ENCODE measurements around the gene TMEM258.

Gene TMEM258

DNA sequence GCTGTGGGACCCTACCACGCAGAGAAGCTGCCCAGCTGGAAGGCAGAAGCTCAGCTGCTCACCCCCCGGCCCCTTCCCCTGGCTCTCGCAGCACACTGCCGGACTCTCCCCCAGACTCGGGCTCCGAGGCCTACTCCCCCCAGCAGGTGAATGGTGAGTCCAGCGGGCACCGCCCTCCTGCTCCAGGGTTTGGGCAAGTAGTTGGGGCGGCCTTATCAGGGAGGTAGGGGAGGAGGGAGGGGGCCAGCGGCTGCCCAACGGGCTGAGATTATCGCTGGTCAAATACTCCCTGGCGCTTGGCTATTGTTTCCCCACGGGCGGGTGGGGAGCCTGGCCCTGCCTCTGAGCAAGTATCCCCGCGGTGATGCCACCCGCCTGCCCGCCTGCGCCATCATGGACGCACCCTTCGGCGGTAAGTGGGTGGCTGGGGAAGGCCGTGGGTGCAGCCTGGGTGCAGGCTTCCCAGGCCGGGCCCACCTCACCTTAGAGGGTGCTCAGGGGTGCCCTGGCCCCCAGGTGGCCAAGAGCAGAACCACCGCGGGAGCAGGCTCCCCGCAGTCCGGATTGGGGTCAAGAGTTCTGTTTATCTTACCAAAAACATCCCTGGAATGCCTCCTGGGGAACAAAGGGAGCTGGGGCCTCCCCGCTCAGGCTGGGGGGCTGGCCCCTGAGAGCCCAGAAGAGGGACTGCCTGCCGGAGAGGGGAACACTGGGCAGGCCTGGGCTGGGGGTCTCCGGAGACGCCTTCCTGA lies 23.1 kb downstream of the TMEM258 start:
- H2BK5ac ChIP-seq (ENCODE audit: low read length) = peak overlapping the region; percentile 91
- H3K79me1 ChIP-seq (ENCODE audit: low read depth, low read length) = peaks cover 3% of the 10 kb centered on the region
- no peak overlapping the region for H4K8ac ChIP-seq (ENCODE audit: low read depth, low read length)
- peak overlapping the region; percentile 63 for H3K14ac ChIP-seq (ENCODE audit: low read length)
- H2BK120ac ChIP-seq (ENCODE audit: low read depth, low read length) = no peak overlapping the region
- H3K27me3 ChIP-seq (ENCODE audit: control insufficient read depth in 3 of 3, insufficient read depth in 3 of 3, low read depth in 1 of 3, low read length in 3 of 3) = no peaks in the 10 kb centered on the region
- peak overlapping the region; percentile 97 for H2AK5ac ChIP-seq (ENCODE audit: low read depth, low read length)
- peak overlapping the region; percentile 93 for H3K18ac ChIP-seq (ENCODE audit: low read length)
- no peak overlapping the region for H4K91ac ChIP-seq (ENCODE audit: low read depth, low read length, poor library complexity)
- H3K4me3 ChIP-seq (ENCODE audit: low read length in 2 of 2) = no peak overlapping the region
- no peak overlapping the region for H3K4me2 ChIP-seq (ENCODE audit: insufficient read depth, low read length, poor library complexity, severe bottlenecking)
- H3K36me3 ChIP-seq (replicated peaks in 1 of 2; ENCODE audit: control insufficient read depth in 2 of 2, insufficient read depth in 2 of 2, low read length in 2 of 2) = no peaks in the 10 kb centered on the region
- peaks cover 30 to 39% of the 10 kb centered on the region in 2 donors for H3K4me1 ChIP-seq (ENCODE audit: control insufficient read depth in 2 of 2, insufficient read depth in 1 of 2, low read depth in 1 of 2, low read length in 2 of 2)
- H3K4ac ChIP-seq (ENCODE audit: low read length) = no peak overlapping the region
- no peak overlapping the region for H3K27ac ChIP-seq (replicated peaks; ENCODE audit: low read length)
- H3K9me3 ChIP-seq (replicated peaks in 1 of 2; ENCODE audit: control insufficient read depth in 2 of 2, insufficient read depth in 1 of 2, low read depth in 1 of 2, low read length in 2 of 2) = no peaks in the 10 kb centered on the region
- no peak for DNase-seq (ENCODE audit: low spot score)
- H3K23ac ChIP-seq (ENCODE audit: low read depth, low read length, poor library complexity) = no peak overlapping the region
- H2BK12ac ChIP-seq (ENCODE audit: low read length) = peak overlapping the region; percentile 80
- H2AFZ ChIP-seq (ENCODE audit: low read length) = no peak overlapping the region
- no CpG with 5 or more reads among the region's 33 CpGs for WGBS, 2 donors (ENCODE audit: extremely low coverage in 2 of 2, insufficient read length in 2 of 2, insufficient replicate concordance in 1 of 2)
- peak overlapping the region; percentile 98 for H2BK15ac ChIP-seq (ENCODE audit: low read length)
- H3K9ac ChIP-seq (ENCODE audit: low read depth, low read length, poor library complexity) = peak overlapping the region; percentile 61

- no peaks in the 10 kb centered on the region for H3K27me3 ChIP-seq (ENCODE audit: control insufficient read depth in 3 of 3, insufficient read depth in 3 of 3, low read depth in 1 of 3, low read length in 3 of 3)
- no peak overlapping the region for H2BK120ac ChIP-seq (ENCODE audit: low read depth, low read length)
- DNase-seq (ENCODE audit: low spot score) = no peak
- H4K8ac ChIP-seq (ENCODE audit: low read depth, low read length) = no peak overlapping the region
- peaks cover 26 to 40% of the 10 kb centered on the region in 2 donors for H3K4me1 ChIP-seq (ENCODE audit: control insufficient read depth in 2 of 2, insufficient read depth in 1 of 2, low read depth in 1 of 2, low read length in 2 of 2)
- no peak overlapping the region for H2AFZ ChIP-seq (ENCODE audit: low read length)
- no peak overlapping the region for H3K4ac ChIP-seq (ENCODE audit: low read length)
- peak overlapping the region; percentile 83 for H2AK5ac ChIP-seq (ENCODE audit: low read depth, low read length)
- no peaks in the 10 kb centered on the region for H3K36me3 ChIP-seq (replicated peaks in 1 of 2; ENCODE audit: control insufficient read depth in 2 of 2, insufficient read depth in 2 of 2, low read length in 2 of 2)
- no CpG with 5 or more reads among the region's 11 CpGs for WGBS, 2 donors (ENCODE audit: extremely low coverage in 2 of 2, insufficient read length in 2 of 2, insufficient replicate concordance in 1 of 2)
- no peak overlapping the region for H3K14ac ChIP-seq (ENCODE audit: low read length)
- no peak overlapping the region for H3K27ac ChIP-seq (replicated peaks; ENCODE audit: low read length)
- no peak overlapping the region for H3K9ac ChIP-seq (ENCODE audit: low read depth, low read length, poor library complexity)
- peaks cover 3% of the 10 kb centered on the region for H3K79me1 ChIP-seq (ENCODE audit: low read depth, low read length)
- H3K23ac ChIP-seq (ENCODE audit: low read depth, low read length, poor library complexity) = no peak overlapping the region
- peak overlapping the region; percentile 91 for H2BK5ac ChIP-seq (ENCODE audit: low read length)
- H3K4me2 ChIP-seq (ENCODE audit: insufficient read depth, low read length, poor library complexity, severe bottlenecking) = no peak overlapping the region
- H2BK15ac ChIP-seq (ENCODE audit: low read length) = peak overlapping the region; percentile 62
- H3K4me3 ChIP-seq (ENCODE audit: low read length in 2 of 2) = no peak overlapping the region
- H3K18ac ChIP-seq (ENCODE audit: low read length) = peak overlapping the region; percentile 48
- H4K91ac ChIP-seq (ENCODE audit: low read depth, low read length, poor library complexity) = no peak overlapping the region
- H2BK12ac ChIP-seq (ENCODE audit: low read length) = peak overlapping the region; percentile 14
- peaks cover 0 to 2% of the 10 kb centered on the region in 2 donors for H3K9me3 ChIP-seq (replicated peaks in 1 of 2; ENCODE audit: control insufficient read depth in 2 of 2, insufficient read depth in 1 of 2, low read depth in 1 of 2, low read length in 2 of 2)
Measured at GRCh38 chr11:61768376-61769076, 23.9 kb downstream of the TMEM258 start.

GRCh38 chr11:61766353-61766841 lies 26.0 kb downstream of the TMEM258 start:
- Histone ChIP-seq H3K79me1 (ENCODE audit: low read depth, low read length) (no peaks in the 10 kb centered on the region), H3K9ac (ENCODE audit: low read depth, low read length, poor library complexity) (no peak overlapping the region), H3K27ac (replicated peaks; ENCODE audit: low read length) (no peak overlapping the region), H2AK5ac (ENCODE audit: low read depth, low read length) (peak overlapping the region; percentile 94), H4K91ac (ENCODE audit: low read depth, low read length, poor library complexity) (no peak overlapping the region), H3K36me3 (replicated peaks in 1 of 2; ENCODE audit: control insufficient read depth in 2 of 2, insufficient read depth in 2 of 2, low read length in 2 of 2) (no peaks in the 10 kb centered on the region), H2BK5ac (ENCODE audit: low read length) (peak overlapping the region; percentile 22), H3K9me3 (replicated peaks in 1 of 2; ENCODE audit: control insufficient read depth in 2 of 2, insufficient read depth in 1 of 2, low read depth in 1 of 2, low read length in 2 of 2) (peaks cover 0 to 2% of the 10 kb centered on the region in 2 donors), H3K18ac (ENCODE audit: low read length) (peak overlapping the region; percentile 90), H3K4me2 (ENCODE audit: insufficient read depth, low read length, poor library complexity, severe bottlenecking) (no peak overlapping the region), H3K14ac (ENCODE audit: low read length) (no peak overlapping the region), H3K4me1 (ENCODE audit: control insufficient read depth in 2 of 2, insufficient read depth in 1 of 2, low read depth in 1 of 2, low read length in 2 of 2) (peaks cover 9 to 44% of the 10 kb centered on the region in 2 donors), H2BK12ac (ENCODE audit: low read length) (peak overlapping the region; percentile 41), H2BK120ac (ENCODE audit: low read depth, low read length) (peak overlapping the region; percentile 24), H2AFZ (ENCODE audit: low read length) (no peak overlapping the region), H3K23ac (ENCODE audit: low read depth, low read length, poor library complexity) (peak overlapping the region; percentile 80), H3K4me3 (ENCODE audit: low read length in 2 of 2) (no peak overlapping the region), H3K27me3 (ENCODE audit: control insufficient read depth in 3 of 3, insufficient read depth in 3 of 3, low read depth in 1 of 3, low read length in 3 of 3) (no peaks in the 10 kb centered on the region), H3K4ac (ENCODE audit: low read length) (peak overlapping the region; percentile 89), H4K8ac (ENCODE audit: low read depth, low read length) (no peak overlapping the region), H2BK15ac (ENCODE audit: low read length) (peak overlapping the region; percentile 81)
- no CpG with 5 or more reads among the region's 13 CpGs for WGBS, 2 donors (ENCODE audit: extremely low coverage in 2 of 2, insufficient read length in 2 of 2, insufficient replicate concordance in 1 of 2)
- no peak for DNase-seq (ENCODE audit: low spot score)

Data from neuronal stem cell (in vitro differentiated cells).